Measurements from ENCODE around the gene TSKS.
"Not testable (repeated sequence)": the region's sequence is repeated elsewhere in the genome, so short reads cannot be mapped to it uniquely, and the experiment has no call there.

Gene TSKS

GRCh38 chr19:49766007-49766929, 3.2 kb upstream of the TSKS start:
- DNase-seq (ENCODE audit: low read depth): peak; percentile 99

- no peak for DNase-seq (ENCODE audit: low read depth)
Measured at GRCh38 chr19:49764341-49764740, 1.2 kb upstream of the TSKS start.

- no peak for DNase-seq (ENCODE audit: low read depth)
Measured at GRCh38 chr19:49761625-49762311, 1.3 kb downstream of the TSKS start.

- DNase-seq (ENCODE audit: low read depth): no peak
Measured at GRCh38 chr19:49761249-49761624, 1.9 kb downstream of the TSKS start.

GRCh38 chr19:49758292-49758691, 4.8 kb downstream of the TSKS start:
- DNase-seq (ENCODE audit: low read depth): no peak

- DNase-seq (ENCODE audit: low read depth): no peak
Measured at GRCh38 chr19:49755956-49756355, 7.2 kb downstream of the TSKS start.

GRCh38 chr19:49752701-49753100, 10.4 kb downstream of the TSKS start:
- no peak for DNase-seq (ENCODE audit: low read depth)

GRCh38 chr19:49749771-49750170, 13.3 kb downstream of the TSKS start:
- no peak for DNase-seq (ENCODE audit: low read depth)

GRCh38 chr19:49749055-49749716, 13.9 kb downstream of the TSKS start:
- DNase-seq (ENCODE audit: low read depth): no peak

GRCh38 chr19:49746206-49746958, 16.7 kb downstream of the TSKS start:
- peak; percentile 26 for DNase-seq (ENCODE audit: low read depth)

GRCh38 chr19:49744946-49745381, 18.1 kb downstream of the TSKS start:
- no peak for DNase-seq (ENCODE audit: low read depth)

- DNase-seq (ENCODE audit: low read depth): no peak
Measured at GRCh38 chr19:49741210-49741844, 21.8 kb downstream of the TSKS start.

- DNase-seq (ENCODE audit: low read depth): no peak
Measured at GRCh38 chr19:49739933-49740332, 23.2 kb downstream of the TSKS start.

- DNase-seq (ENCODE audit: low read depth): no peak
Measured at GRCh38 chr19:49739098-49739497, 24.0 kb downstream of the TSKS start.

- no peak for DNase-seq (ENCODE audit: low read depth)
Measured at GRCh38 chr19:49738268-49738667, 24.8 kb downstream of the TSKS start.

GRCh38 chr19:49730166-49730565, 32.9 kb downstream of the TSKS start:
- no peak for DNase-seq (ENCODE audit: low read depth)

- no peak for DNase-seq (ENCODE audit: low read depth)
Measured at GRCh38 chr19:49727217-49728030, 35.7 kb downstream of the TSKS start.

- DNase-seq (ENCODE audit: low read depth): not testable (repeated sequence)
Measured at GRCh38 chr19:49719420-49719819, 43.7 kb downstream of the TSKS start.

GRCh38 chr19:49718991-49719390, 44.1 kb downstream of the TSKS start:
- DNase-seq (ENCODE audit: low read depth): no peak

GRCh38 chr19:49718511-49718910, 44.6 kb downstream of the TSKS start:
- DNase-seq (ENCODE audit: low read depth): no peak

- DNase-seq (ENCODE audit: low read depth): no peak
Measured at GRCh38 chr19:49716154-49716553, 47.0 kb downstream of the TSKS start.
